Keratinocyte (primary cell): Measurements from ENCODE around the gene TNS1.

Experiments used
- CTCF ChIP-seq, 3 experiments: IDR thresholded peaks in 1 of 3; conservative IDR thresholded peaks in 1 of 3; optimal IDR thresholded peaks in 1 of 3; 2 replicates in 2 of 3; 3 replicates in 1 of 3; pipeline versions ENCODE3 to v1.5.1; 2011; ENCODE audit warnings: low read length in 3 of 3, mild to moderate bottlenecking in 3 of 3, moderate library complexity in 2 of 3, control low read depth in 1 of 3, inconsistent platforms in 1 of 3; ENCODE audit not compliant: insufficient read depth in 2 of 3; ENCODE audit errors: extremely low read depth in 1 of 3
- EZH2 ChIP-seq: IDR thresholded peaks from one replicate; pipeline ENCODE4 v1.6.1; 2012; ENCODE audit warnings: inconsistent platforms, mild to moderate bottlenecking, low read length, moderate library complexity

- TF ChIP-seq EZH2: no peak
- no peak for TF ChIP-seq CTCF (optimal IDR thresholded peaks at IDR 0.05 in 1 of 3, IDR thresholded peaks at IDR 0.05 in 1 of 3, conservative IDR thresholded peaks at IDR 0.05 in 1 of 3; ENCODE audit: extremely low read depth in 1 of 3, insufficient read depth in 2 of 3, low read length in 3 of 3)
These were observed 151.4 kb downstream of the TNS1 start for GRCh38 chr2:217851191-217852020.
